HT-29 (cell line): ENCODE measurements around the gene C4B. TPM values are rescaled to one million over a fixed set of nuclear protein-coding genes. Genes with fewer than 3 reads are reported as not detected.

Experiments used
- DNase-seq: peaks from one replicate; pipeline ENCODE4 v3.0.0-alpha.2; 2015; ENCODE audit warnings: low spot score
- small RNA-seq: library from RNA; depleted of rRNA; stranded (forward); fragments of <200 nt; gene quantifications from one replicate; pipeline ENCODE3, GENCODE V24; 2014
- total RNA-seq: library from RNA; depleted of rRNA; stranded (reverse); fragments of >200 nt; shearing (Covaris generic); gene quantifications from 2 replicates; pipeline ENCODE4 v1.2.3, GENCODE V29; 2014; rRNA removed

Gene C4B
- total RNA-seq, 1 experiment from 2014 or later = 1.9 TPM

- no peak for DNase-seq
Measured at GRCh38 chr6:32081168-32081990, 66.8 kb downstream of the C4B start.

GRCh38 chr6:32082478-32082877, 67.9 kb downstream of the C4B start:
- no peak for DNase-seq

GRCh38 chr6:32082935-32083334, 68.3 kb downstream of the C4B start:
- DNase-seq = no peak

GRCh38 chr6:32083812-32084768, 69.5 kb downstream of the C4B start:
- no peak for DNase-seq

GRCh38 chr6:32084780-32085179, 70.2 kb downstream of the C4B start:
- DNase-seq = no peak

Small RNA genes within 50 kb of the gene (small RNA-seq; reads per million reads assigned to genes)
- not detected for gene RNA5SP206

Other genes starting within 250 kb of the C4B start
- gene VWA7, start 237.5 kb upstream of the C4B start, total RNA-seq = 5.6 and 11.2 TPM in 2 replicates
- gene VARS1, start 219.0 kb upstream of the C4B start, total RNA-seq = 128 and 138 TPM in 2 replicates
- 77.4 and 93.6 TPM in 2 replicates for gene LSM2, start 207.8 kb upstream of the C4B start, total RNA-seq
- gene HSPA1L, start 199.5 kb upstream of the C4B start, total RNA-seq = 0.64 and 1.3 TPM in 2 replicates
- 379 and 403 TPM in 2 replicates for gene HSPA1A, start 199.3 kb upstream of the C4B start, total RNA-seq
- gene HSPA1B, start 187.1 kb upstream of the C4B start, total RNA-seq = 655 TPM in 2 replicates
- gene NEU1, start 152.0 kb upstream of the C4B start, total RNA-seq = 82.3 and 87.1 TPM in 2 replicates
- gene SLC44A4, start 135.8 kb upstream of the C4B start, total RNA-seq = 101 and 124 TPM in 2 replicates
- gene EHMT2, start 117.1 kb upstream of the C4B start, total RNA-seq = 85.9 and 98.5 TPM in 2 replicates
- gene ZBTB12, start 112.7 kb upstream of the C4B start, total RNA-seq = 12.6 and 13.6 TPM in 2 replicates
- gene C2, start 87.1 kb upstream of the C4B start, total RNA-seq = 0.28 and 0.91 TPM in 2 replicates
- 2.0 and 2.6 TPM in 2 replicates for gene CFB, start 68.7 kb upstream of the C4B start, total RNA-seq
- gene NELFE, start 55.8 kb upstream of the C4B start, total RNA-seq = 85.4 and 103 TPM in 2 replicates
- 62.5 and 66.2 TPM in 2 replicates for gene SKIC2, start 55.6 kb upstream of the C4B start, total RNA-seq
- 54.8 and 61.6 TPM in 2 replicates for gene DXO, start 42.7 kb upstream of the C4B start, total RNA-seq
- gene C4A, start 32.7 kb upstream of the C4B start, total RNA-seq = 0.57 and 1.9 TPM in 2 replicates
- gene CYP21A2, start 23.6 kb downstream of the C4B start, total RNA-seq = not detected in 2 replicates
- gene TNXB, start 94.5 kb downstream of the C4B start, total RNA-seq = 0.03 TPM in 1 of 2 replicates, not detected in the other
- 55.7 and 60.0 TPM in 2 replicates for gene ATF6B, start 113.5 kb downstream of the C4B start, total RNA-seq
- gene FKBPL, start 115.5 kb downstream of the C4B start, total RNA-seq = 5.2 and 7.4 TPM in 2 replicates
- not detected in 2 replicates for gene PRRT1, start 137.1 kb downstream of the C4B start, total RNA-seq
- 19.7 and 56.2 TPM in 2 replicates for gene PPT2, start 139.3 kb downstream of the C4B start, total RNA-seq
- gene EGFL8, start 149.8 kb downstream of the C4B start, total RNA-seq = 4.5 and 6.6 TPM in 2 replicates
- 48.6 and 52.8 TPM in 2 replicates for gene AGPAT1, start 161.3 kb downstream of the C4B start, total RNA-seq
- gene RNF5, start 163.6 kb downstream of the C4B start, total RNA-seq = 45.4 and 50.5 TPM in 2 replicates
- 3.0 and 4.9 TPM in 2 replicates for gene AGER, start 169.5 kb downstream of the C4B start, total RNA-seq
- gene PBX2, start 175.4 kb downstream of the C4B start, total RNA-seq = 16.6 and 18.7 TPM in 2 replicates
- gene GPSM3, start 177.8 kb downstream of the C4B start, total RNA-seq = 2.2 and 4.7 TPM in 2 replicates
- gene NOTCH4, start 209.3 kb downstream of the C4B start, total RNA-seq = 2.2 and 2.4 TPM in 2 replicates